Neural progenitor cell (in vitro differentiated cells): ENCODE measurements around the gene FAM24B. TPM values are rescaled to one million over a fixed set of nuclear protein-coding genes. Genes with fewer than 3 reads are reported as not detected.

Source experiments
- DNase-seq: peaks from one replicate; pipeline ENCODE4 v3.0.0-alpha.2; 2016; ENCODE audit warnings: low spot score
- H2AFZ ChIP-seq: fragments of 200-600 bp; sonication (generic); replicated peaks from 2 replicates; pipeline ENCODE4 v1.6.1; 2016; ENCODE audit warnings: antibody characterized with exemption
- H3F3A ChIP-seq: fragments of 200-600 bp; sonication (generic); 2 replicates; pipeline ENCODE4 v1.6.1; 2016; ENCODE audit warnings: antibody characterized with exemption, low read depth
- H3K27ac ChIP-seq: fragments of 200-600 bp; sonication (generic); 2 replicates; pipeline ENCODE4 v1.5.1; 2016; ENCODE audit warnings: mild to moderate bottlenecking
- H3K27me3 ChIP-seq: fragments of 200-600 bp; sonication (generic); 2 replicates; pipeline ENCODE4 v1.6.1; 2016; ENCODE audit warnings: mild to moderate bottlenecking, moderate library complexity
- H3K36me3 ChIP-seq: fragments of 200-600 bp; sonication (generic); 2 replicates; pipeline ENCODE4 v1.5.1; 2016
- H3K4me1 ChIP-seq: fragments of 200-600 bp; sonication (generic); 2 replicates; pipeline ENCODE4 v1.6.1; 2016; ENCODE audit warnings: mixed run types
- H3K4me2 ChIP-seq: fragments of 200-600 bp; sonication (generic); 2 replicates; pipeline ENCODE4 v1.6.1; 2016
- H3K4me3 ChIP-seq: fragments of 200-600 bp; sonication (generic); 2 replicates; pipeline ENCODE4 v1.5.1; 2016
- H3K79me2 ChIP-seq: fragments of 200-600 bp; sonication (generic); 2 replicates; pipeline ENCODE4 v1.6.1; 2016; ENCODE audit warnings: low read depth
- H3K9ac ChIP-seq: fragments of 200-600 bp; sonication (generic); 2 replicates; pipeline ENCODE4 v1.6.1; 2016
- H3K9me3 ChIP-seq: fragments of 200-600 bp; sonication (generic); 2 replicates; pipeline ENCODE4 v1.5.1; 2016; ENCODE audit warnings: low read depth
- H4K20me1 ChIP-seq: fragments of 200-600 bp; sonication (generic); 2 replicates; pipeline ENCODE4 v1.6.1; 2016; ENCODE audit warnings: low read depth
- H3K27ac Mint-ChIP-seq: 3 replicates; pipeline ENCODE4 v1.8.0; 2021; ENCODE audit warnings: mixed read lengths
- H3K27me3 Mint-ChIP-seq: 2 replicates; pipeline ENCODE4 v1.8.0; 2022; ENCODE audit warnings: low read depth, mild to moderate bottlenecking, inconsistent platforms, moderate library complexity, mixed read lengths; ENCODE audit not compliant: insufficient read depth
- H3K36me3 Mint-ChIP-seq: 3 replicates; pipeline ENCODE4 v1.8.0; 2021; ENCODE audit warnings: mixed read lengths
- H3K4me1 Mint-ChIP-seq: 3 replicates; pipeline ENCODE4 v1.8.0; 2021; ENCODE audit warnings: mixed read lengths
- H3K4me3 Mint-ChIP-seq: 3 replicates; pipeline ENCODE4 v1.8.0; 2021; ENCODE audit warnings: mild to moderate bottlenecking, moderate library complexity, mixed read lengths
- H3K9me3 Mint-ChIP-seq: 3 replicates; pipeline ENCODE4 v1.8.0; 2020; ENCODE audit warnings: mixed read lengths
- CTCF ChIP-seq: fragments of 200-600 bp; sonication (generic); IDR thresholded peaks from 2 replicates; pipeline ENCODE4 v1.5.1; 2017; ENCODE audit warnings: antibody characterized with exemption, mild to moderate bottlenecking
- EZH2 ChIP-seq: fragments of 200-600 bp; sonication (generic); IDR thresholded peaks from 2 replicates; pipeline ENCODE4 v1.6.1; 2017; ENCODE audit warnings: antibody characterized with exemption, mild to moderate bottlenecking, moderate library complexity
- EZH2phosphoT487 ChIP-seq: fragments of 200-600 bp; sonication (generic); IDR thresholded peaks from 2 replicates; pipeline ENCODE4 v1.6.1; 2017; ENCODE audit warnings: antibody characterized with exemption
- total RNA-seq: library from RNA; depleted of rRNA; stranded (reverse); fragments of >200 nt; gene quantifications from 2 replicates; pipeline ENCODE4 v1.2.3, GENCODE V29; 2015; ENCODE audit warnings: low replicate concordance

The FAM24B gene
- total RNA-seq, 1 donor from 2014 or later = not detected

- TF ChIP-seq EZH2 = no peak
- no peak for TF ChIP-seq CTCF
- no peak for TF ChIP-seq EZH2phosphoT487
- Mint-ChIP-seq H3K9me3 (no peaks in the 10 kb centered on the region), H3K27me3 (no peaks in the 10 kb centered on the region), H3K4me1 (peaks cover 2% of the 10 kb centered on the region), H3K36me3 (no peaks in the 10 kb centered on the region), H3K4me3 (no peak overlapping the region), H3K27ac (no peak overlapping the region)
- Histone ChIP-seq H3K27me3 (no peaks in the 10 kb centered on the region), H3K9me3 (no peaks in the 10 kb centered on the region), H3K4me2 (no peak overlapping the region), H3K4me3 (no peak overlapping the region), H3F3A (peaks cover 6% of the 10 kb centered on the region), H3K27ac (no peak overlapping the region), H4K20me1 (no peaks in the 10 kb centered on the region), H3K4me1 (peaks cover 9% of the 10 kb centered on the region), H3K9ac (no peak overlapping the region), H3K36me3 (no peaks in the 10 kb centered on the region), H2AFZ (no peak overlapping the region), H3K79me2 (no peaks in the 10 kb centered on the region)
- DNase-seq = no peak
These were observed 30.3 kb downstream of the FAM24B start for GRCh38 chr10:122849090-122849489.

GRCh38 chr10:122847782-122848604, 31.4 kb downstream of the FAM24B start:
- Histone ChIP-seq H3K36me3 (no peaks in the 10 kb centered on the region), H3K79me2 (no peaks in the 10 kb centered on the region), H3K9ac (no peak overlapping the region), H3K27me3 (no peaks in the 10 kb centered on the region), H2AFZ (no peak overlapping the region), H3K27ac (no peak overlapping the region), H3K4me2 (no peak overlapping the region), H3K4me1 (peaks cover 9% of the 10 kb centered on the region), H3K4me3 (no peak overlapping the region), H3K9me3 (no peaks in the 10 kb centered on the region), H3F3A (peaks cover 6% of the 10 kb centered on the region), H4K20me1 (no peaks in the 10 kb centered on the region)
- Mint-ChIP-seq H3K4me1 (peaks cover 2% of the 10 kb centered on the region), H3K27ac (no peak overlapping the region), H3K9me3 (no peaks in the 10 kb centered on the region), H3K36me3 (no peaks in the 10 kb centered on the region), H3K27me3 (no peaks in the 10 kb centered on the region), H3K4me3 (no peak overlapping the region)
- TF ChIP-seq EZH2phosphoT487 (no peak), CTCF (no peak), EZH2 (no peak)
- no peak for DNase-seq

- no peak within 1 kb of the TSS for H3K27ac Mint-ChIP-seq
These were observed 33.5 kb downstream of the FAM24B start, which contains the start of gene CUZD1 for GRCh38 chr10:122845783-122846332. Gene CUZD1, minus strand, starts transcription at chr10:122845857. Its CDS starts 14 bp downstream, at chr10:122845843.

GRCh38 chr10:122844146-122844545, 35.2 kb downstream of the FAM24B start:
- no peaks in the 10 kb centered on the region for H3K27me3 Mint-ChIP-seq
- Histone ChIP-seq H3K9me3 (peaks cover 6% of the 10 kb centered on the region), H3K27me3 (no peaks in the 10 kb centered on the region), H3K79me2 (no peaks in the 10 kb centered on the region), H2AFZ (no peak overlapping the region), H3K27ac (no peak overlapping the region), H3K4me2 (no peak overlapping the region), H3K4me3 (no peak overlapping the region), H3K36me3 (no peaks in the 10 kb centered on the region), H3K9ac (no peak overlapping the region), H3K4me1 (peaks cover 9% of the 10 kb centered on the region), H4K20me1 (no peaks in the 10 kb centered on the region), H3F3A (peaks cover 6% of the 10 kb centered on the region)
- H3K9me3 Mint-ChIP-seq = no peaks in the 10 kb centered on the region
- H3K4me3 Mint-ChIP-seq = no peak overlapping the region
- no peak overlapping the region for H3K27ac Mint-ChIP-seq
- H3K36me3 Mint-ChIP-seq = no peaks in the 10 kb centered on the region
- no peak for TF ChIP-seq EZH2phosphoT487
- TF ChIP-seq EZH2 = no peak
- TF ChIP-seq CTCF = no peak
- H3K4me1 Mint-ChIP-seq = peaks cover 2% of the 10 kb centered on the region
- DNase-seq = no peak

More at GRCh38 chr10:122845783-122846332, 33.5 kb downstream of the FAM24B start, which contains the start of gene CUZD1:
- Histone ChIP-seq H3F3A (peaks cover 6% of the 10 kb centered on the region), H3K9me3 (peaks cover 6% of the 10 kb centered on the region), H3K27me3 (no peaks in the 10 kb centered on the region), H3K4me2 (peak within 1 kb of the TSS; percentile 42), H2AFZ (peak within 1 kb of the TSS; percentile 42), H3K79me2 (no peaks in the 10 kb centered on the region), H3K36me3 (no peaks in the 10 kb centered on the region), H3K9ac (no peak within 1 kb of the TSS), H3K4me3 (no peak within 1 kb of the TSS), H4K20me1 (no peaks in the 10 kb centered on the region), H3K27ac (no peak within 1 kb of the TSS), H3K4me1 (peaks cover 9% of the 10 kb centered on the region)
- no peak for TF ChIP-seq EZH2
- Mint-ChIP-seq H3K9me3 (no peaks in the 10 kb centered on the region), H3K27me3 (no peaks in the 10 kb centered on the region), H3K4me1 (peaks cover 2% of the 10 kb centered on the region), H3K4me3 (no peak within 1 kb of the TSS), H3K36me3 (no peaks in the 10 kb centered on the region)
- peak; percentile 25 for DNase-seq
